Bronchial epithelial cell (primary cell): ENCODE results near the gene ATP13A1. TPM values are rescaled to one million over a fixed set of nuclear protein-coding genes. Genes with fewer than 3 reads are reported as not detected.
"Not testable (repeated sequence)": the region's sequence is repeated elsewhere in the genome, so short reads cannot be mapped to it uniquely, and the experiment has no call there.

Experiments
- DNase-seq: peaks from one replicate; pipeline ENCODE4 v3.0.0-alpha.2; 2010; ENCODE audit warnings: low read depth
- FAIRE-seq: peaks from 2 replicates; lab custom pipeline; 2011; peaks lifted over from hg19 to GRCh38; lab: Jason Lieb, UNC
- H3K27me3 ChIP-seq: 2 replicates; pipeline ENCODE4 v1.5.1; 2011; ENCODE audit warnings: low read length; ENCODE audit not compliant: control insufficient read depth, insufficient read depth
- H3K36me3 ChIP-seq: 2 replicates; pipeline ENCODE4 v1.5.1; 2011; ENCODE audit warnings: low read length; ENCODE audit not compliant: control insufficient read depth, insufficient read depth
- H3K4me3 ChIP-seq: 2 replicates; pipeline ENCODE4 v1.5.1; 2011; ENCODE audit warnings: mild to moderate bottlenecking, low read depth, low read length, control low read depth
- total RNA-seq: library from RNA; depleted of rRNA; stranded (reverse); fragments of >200 nt; gene quantifications from 2 replicates; pipeline ENCODE4 v1.2.1, GENCODE V29; 2014
- TF ChIP-seq, protein P1 (sequence below): IDR thresholded peaks from 2 replicates; pipeline ENCODE4 v1.5.1; 2011; ENCODE audit warnings: mild to moderate bottlenecking, moderate library complexity, low read length, control low read depth, inconsistent platforms; ENCODE audit not compliant: insufficient read depth, severe bottlenecking

Gene ATP13A1
- total RNA-seq, 1 donor from 2014 or later = 20.3 TPM

DNA sequence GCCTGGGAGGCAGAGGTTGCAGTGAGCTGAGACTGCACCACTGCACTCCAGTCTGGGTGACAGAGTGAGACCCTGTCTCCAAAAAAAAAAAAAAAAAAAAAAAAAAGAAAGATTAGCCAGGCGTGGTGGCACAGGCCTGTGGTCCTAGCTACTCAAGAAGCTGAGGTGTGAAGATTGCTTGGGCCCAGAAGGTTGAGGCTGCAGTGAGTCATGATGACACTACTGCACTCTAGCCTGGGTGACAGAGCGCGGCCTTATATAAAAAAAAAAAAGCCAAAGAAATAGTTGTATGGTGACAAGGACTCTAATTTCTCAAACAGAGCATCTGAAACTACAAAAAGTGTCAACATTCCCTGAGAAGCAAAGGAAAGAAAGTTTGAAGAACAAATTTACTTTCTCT, 48.4 kb downstream of the ATP13A1 start:
- FAIRE-seq = no peak
- no peaks in the 10 kb centered on the region for H3K27me3 ChIP-seq
- TF ChIP-seq, protein P1, sequence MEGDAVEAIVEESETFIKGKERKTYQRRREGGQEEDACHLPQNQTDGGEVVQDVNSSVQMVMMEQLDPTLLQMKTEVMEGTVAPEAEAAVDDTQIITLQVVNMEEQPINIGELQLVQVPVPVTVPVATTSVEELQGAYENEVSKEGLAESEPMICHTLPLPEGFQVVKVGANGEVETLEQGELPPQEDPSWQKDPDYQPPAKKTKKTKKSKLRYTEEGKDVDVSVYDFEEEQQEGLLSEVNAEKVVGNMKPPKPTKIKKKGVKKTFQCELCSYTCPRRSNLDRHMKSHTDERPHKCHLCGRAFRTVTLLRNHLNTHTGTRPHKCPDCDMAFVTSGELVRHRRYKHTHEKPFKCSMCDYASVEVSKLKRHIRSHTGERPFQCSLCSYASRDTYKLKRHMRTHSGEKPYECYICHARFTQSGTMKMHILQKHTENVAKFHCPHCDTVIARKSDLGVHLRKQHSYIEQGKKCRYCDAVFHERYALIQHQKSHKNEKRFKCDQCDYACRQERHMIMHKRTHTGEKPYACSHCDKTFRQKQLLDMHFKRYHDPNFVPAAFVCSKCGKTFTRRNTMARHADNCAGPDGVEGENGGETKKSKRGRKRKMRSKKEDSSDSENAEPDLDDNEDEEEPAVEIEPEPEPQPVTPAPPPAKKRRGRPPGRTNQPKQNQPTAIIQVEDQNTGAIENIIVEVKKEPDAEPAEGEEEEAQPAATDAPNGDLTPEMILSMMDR = no peak
- DNase-seq = peak; percentile 48
- H3K36me3 ChIP-seq = no peaks in the 10 kb centered on the region
- H3K4me3 ChIP-seq = no peak overlapping the region

GRCh38 chr19:19613506-19613905, 50.0 kb downstream of the ATP13A1 start:
- DNase-seq = peak; percentile 42
- no peaks in the 10 kb centered on the region for H3K27me3 ChIP-seq
- H3K36me3 ChIP-seq = no peaks in the 10 kb centered on the region
- no peak overlapping the region for H3K4me3 ChIP-seq
- FAIRE-seq = peak; percentile 7
- TF ChIP-seq, protein P1 = no peak

DNA sequence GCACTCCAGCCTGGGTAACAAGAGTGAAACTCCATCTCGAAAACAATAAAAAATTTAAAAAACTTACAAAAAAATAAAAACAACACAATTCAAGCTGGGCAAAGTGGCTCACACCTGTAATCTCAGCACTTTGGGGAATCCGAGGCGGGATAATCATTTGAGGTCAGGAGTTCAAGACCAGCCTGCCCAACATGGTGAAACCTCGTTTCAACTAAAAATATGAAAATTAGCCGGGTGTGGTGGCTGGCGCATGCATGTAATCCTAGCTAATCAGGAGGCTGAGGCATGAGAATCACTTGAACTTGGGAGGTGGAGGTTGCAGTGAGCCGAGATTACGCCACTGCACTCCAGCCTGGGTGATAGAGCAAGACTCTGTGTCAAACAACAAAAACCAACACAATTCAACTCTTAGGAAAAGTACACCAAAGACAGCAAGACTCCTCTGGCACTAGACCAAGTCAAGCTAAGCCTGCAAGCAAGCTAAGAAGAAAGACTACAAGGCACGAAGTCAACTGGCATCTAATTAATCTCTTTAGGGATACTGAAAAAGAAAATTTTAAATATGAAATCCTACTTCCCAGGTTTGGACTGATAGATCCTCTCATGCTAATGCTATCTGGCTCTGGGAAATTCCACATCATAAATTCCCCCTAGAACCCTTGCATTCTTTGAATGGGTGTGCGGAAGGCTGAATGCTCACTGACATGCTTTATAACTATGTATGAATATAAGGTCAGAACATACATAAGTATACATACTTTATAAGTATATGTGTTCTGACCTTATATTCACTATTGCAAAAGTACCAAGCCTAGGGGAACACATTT, 52.9 kb downstream of the ATP13A1 start:
- TF ChIP-seq, protein P1 = no peak
- H3K27me3 ChIP-seq = no peaks in the 10 kb centered on the region
- H3K4me3 ChIP-seq = no peak overlapping the region
- no peaks in the 10 kb centered on the region for H3K36me3 ChIP-seq
- FAIRE-seq (no peak), DNase-seq (no peak)

- not testable (repeated sequence) for H3K27me3 ChIP-seq, DNase-seq, H3K4me3 ChIP-seq, FAIRE-seq, H3K36me3 ChIP-seq
Measured at GRCh38 chr19:19606686-19607085, 56.8 kb downstream of the ATP13A1 start.

GRCh38 chr19:19606021-19606420, 57.5 kb downstream of the ATP13A1 start:
- DNase-seq = peak; percentile 95
- TF ChIP-seq, protein P1 = no peak
- peak; percentile 96 for FAIRE-seq
- H3K27me3 ChIP-seq = no peaks in the 10 kb centered on the region
- H3K36me3 ChIP-seq = no peaks in the 10 kb centered on the region
- no peak overlapping the region for H3K4me3 ChIP-seq

DNA sequence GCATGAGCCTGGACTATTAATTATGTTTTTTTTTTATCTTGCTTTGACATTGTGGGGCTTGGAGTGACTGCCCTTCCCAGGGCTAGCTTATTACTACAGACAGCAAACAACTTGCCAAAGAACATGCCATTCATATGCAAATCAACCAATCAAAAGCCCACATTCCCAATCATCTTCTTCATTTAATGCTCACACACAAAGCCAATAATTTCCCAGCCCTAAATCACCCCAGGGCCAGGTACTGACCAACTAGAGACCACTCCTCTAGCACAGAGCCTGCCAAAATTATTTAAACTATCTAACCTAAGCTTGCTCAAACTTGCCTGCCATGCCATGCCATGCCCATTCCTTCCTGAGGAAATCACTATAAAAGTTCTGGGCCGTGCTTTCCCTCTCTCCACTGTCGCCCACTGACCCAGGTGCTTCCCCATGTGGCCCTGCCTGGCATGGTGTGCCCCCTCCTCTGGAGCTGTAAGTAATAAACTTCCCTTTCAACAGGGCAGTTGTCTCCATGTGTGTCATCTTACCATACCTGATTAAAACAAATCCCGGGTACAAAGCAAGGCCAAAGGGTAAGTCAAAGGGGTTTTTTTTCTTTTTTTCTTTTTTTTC, 60.7 kb downstream of the ATP13A1 start:
- H3K27me3 ChIP-seq = no peaks in the 10 kb centered on the region
- no peak overlapping the region for H3K4me3 ChIP-seq
- H3K36me3 ChIP-seq = no peaks in the 10 kb centered on the region
- TF ChIP-seq, protein P1 = no peak
- DNase-seq (peak; percentile 52), FAIRE-seq (no peak)
